Gastrocnemius medialis (tissue), 4 donors: ENCODE data around the gene GBX1. TPM values are rescaled to one million over a fixed set of nuclear protein-coding genes. Genes with fewer than 3 reads are reported as not detected.

Experiments used
- ATAC-seq, 2 donors: fragments of 150-250 bp; one replicate each; pipeline ENCODE4 v1.9.1; 2016
- DNase-seq, 2 donors: peaks; one replicate each; pipeline ENCODE4 v3.0.0-alpha.2; 2019
- H3K27ac ChIP-seq, 4 donors: fragments of 200-600 bp; sonication (generic); 1 replicate in 1 of 4; 2 replicates in 3 of 4; pipeline ENCODE4 v1.5.1; 2016 to 2018; ENCODE audit warnings: mild to moderate bottlenecking in 2 of 4, moderate library complexity in 1 of 4
- H3K27me3 ChIP-seq, 3 donors: fragments of 200-600 bp; sonication (generic) in 2 of 3; 1 replicate in 1 of 3; 2 replicates in 2 of 3; pipeline versions ENCODE4 v1.5.1 to v1.6.0; 2016 to 2019; ENCODE audit warnings: mild to moderate bottlenecking in 1 of 3, moderate library complexity in 1 of 3
- H3K36me3 ChIP-seq, 2 donors: fragments of 200-600 bp; sonication (generic) in 1 of 2; one replicate each; pipeline ENCODE4 v1.5.1; 2017 to 2018
- H3K4me1 ChIP-seq, 2 donors: fragments of 200-600 bp; sonication (generic) in 1 of 2; one replicate each; pipeline ENCODE4 v1.5.1; 2016 to 2017; ENCODE audit warnings: mild to moderate bottlenecking in 2 of 2
- H3K4me3 ChIP-seq, 4 donors: fragments of 200-600 bp; sonication (generic) in 3 of 4; 1 replicate in 1 of 4; 2 replicates in 3 of 4; pipeline ENCODE4 v1.5.1; 2016 to 2019; ENCODE audit warnings: mild to moderate bottlenecking in 2 of 4
- H3K9me3 ChIP-seq, 3 donors: fragments of 200-600 bp; sonication (generic) in 2 of 3; 1 replicate in 1 of 3; 2 replicates in 2 of 3; pipeline ENCODE4 v1.5.1; 2016 to 2019
- CTCF ChIP-seq, 5 experiments: fragments of 450-650 bp in 3 of 5; fragments of 200-600 bp in 2 of 5; sonication (generic) in 2 of 5; IDR thresholded peaks in 4 of 5; conservative IDR thresholded peaks in 1 of 5; 1 replicate in 4 of 5; 2 replicates in 1 of 5; pipeline ENCODE4 v1.5.1; 2016 to 2019; ENCODE audit warnings: antibody characterized with exemption in 5 of 5, mild to moderate bottlenecking in 3 of 5, moderate library complexity in 3 of 5
- POLR2A ChIP-seq, 2 donors: fragments of 450-650 bp; IDR thresholded peaks; one replicate each; pipeline ENCODE4 v1.6.1; 2017; ENCODE audit warnings: antibody characterized with exemption in 2 of 2, mild to moderate bottlenecking in 2 of 2, moderate library complexity in 2 of 2
- in situ Hi-C, 4 donors: fragments of 200-750 bp; cut with MboI; loops; one replicate each; pipeline versions ENCODE4 v1.15.0 to v1.8.0; 2017; ENCODE audit warnings: low sequenced_read_pairs in 4 of 4
- intact Hi-C: fragments of 100-400 bp; cut with DNase I; formaldehyde crosslinking; loops from one replicate; pipeline ENCODE4 v1.15.1; 2023; ENCODE audit warnings: low total_unique reads
- total RNA-seq, 4 donors: library from RNA; depleted of rRNA; stranded (reverse); fragments of >200 nt; gene quantifications; one replicate each; pipeline versions ENCODE4 v1.1.0 to v1.2.3, GENCODE V29; 2016

The GBX1 gene
- total RNA-seq, 4 donors from 2014 or later = 0.58 TPM; not detected in 3

GRCh38 chr7:151123158-151123821 is 44.2 kb downstream of the GBX1 start:
- no peak overlapping the region for H3K4me3 ChIP-seq
- in situ Hi-C loops = loop anchor here in 2 of 4 donors (10.0 kb wide), 1 partner anchor 52 kb away; no protein-coding TSS in a partner anchor
- peaks cover 4 to 22% of the 10 kb centered on the region in 2 donors for H3K4me1 ChIP-seq
- DNase-seq = no peak
- H3K27ac ChIP-seq = no peak overlapping the region
- intact Hi-C loops = no loop called here
- TF ChIP-seq CTCF (IDR thresholded peaks at IDR 0.05 in 4 of 5, conservative IDR thresholded peaks at IDR 0.05 in 1 of 5) (no peak), POLR2A (IDR thresholded peaks at IDR 0.05) (no peak)
- ATAC-seq = no peak
- H3K36me3 ChIP-seq = peaks cover 0 to 29% of the 10 kb centered on the region in 2 donors
- H3K9me3 ChIP-seq = no peaks in the 10 kb centered on the region
- H3K27me3 ChIP-seq = no peaks in the 10 kb centered on the region

- ATAC-seq (no peak), DNase-seq (no peak)
- in situ Hi-C loops (loop anchor here in 2 of 4 donors (10.0 kb wide), 1 partner anchor 52 kb away; no protein-coding TSS in a partner anchor), intact Hi-C loops (no loop called here)
- Histone ChIP-seq H3K27ac (no peak overlapping the region), H3K4me1 (peaks cover 4 to 22% of the 10 kb centered on the region in 2 donors), H3K27me3 (no peaks in the 10 kb centered on the region), H3K4me3 (no peak overlapping the region), H3K36me3 (peaks cover 0 to 34% of the 10 kb centered on the region in 2 donors), H3K9me3 (no peaks in the 10 kb centered on the region)
- TF ChIP-seq CTCF (IDR thresholded peaks at IDR 0.05 in 4 of 5, conservative IDR thresholded peaks at IDR 0.05 in 1 of 5) = no peak
- TF ChIP-seq POLR2A (IDR thresholded peaks at IDR 0.05) = no peak
Measured at GRCh38 chr7:151122796-151123157, 44.7 kb downstream of the GBX1 start.

- ATAC-seq (no peak), DNase-seq (no peak)
- H3K9me3 ChIP-seq = no peaks in the 10 kb centered on the region
- in situ Hi-C loops = loop anchor here in 2 of 4 donors (10.0 kb wide), 1 partner anchor 53 kb away; no protein-coding TSS in a partner anchor
- H3K27ac ChIP-seq = no peak overlapping the region
- no peak overlapping the region for H3K4me3 ChIP-seq
- H3K4me1 ChIP-seq = peaks cover 4 to 22% of the 10 kb centered on the region in 2 donors
- intact Hi-C loops = no loop called here
- H3K36me3 ChIP-seq = peaks cover 0 to 37% of the 10 kb centered on the region in 2 donors
- no peaks in the 10 kb centered on the region for H3K27me3 ChIP-seq
- no peak for TF ChIP-seq CTCF (IDR thresholded peaks at IDR 0.05 in 4 of 5, conservative IDR thresholded peaks at IDR 0.05 in 1 of 5)
- TF ChIP-seq POLR2A (IDR thresholded peaks at IDR 0.05) = no peak
Measured at GRCh38 chr7:151122276-151122675, 45.2 kb downstream of the GBX1 start.

- in situ Hi-C loops (loop anchor here in 2 of 4 donors (10.0 kb wide), 1 partner anchor 53 kb away; no protein-coding TSS in a partner anchor), intact Hi-C loops (no loop called here)
- peaks cover 0 to 37% of the 10 kb centered on the region in 2 donors for H3K36me3 ChIP-seq
- H3K27ac ChIP-seq = no peak overlapping the region
- no peaks in the 10 kb centered on the region for H3K9me3 ChIP-seq
- H3K4me3 ChIP-seq = no peak overlapping the region
- DNase-seq (no peak), ATAC-seq (no peak)
- TF ChIP-seq CTCF (IDR thresholded peaks at IDR 0.05 in 4 of 5, conservative IDR thresholded peaks at IDR 0.05 in 1 of 5) (no peak), POLR2A (IDR thresholded peaks at IDR 0.05) (no peak)
- H3K4me1 ChIP-seq = peaks cover 4 to 22% of the 10 kb centered on the region in 2 donors
- H3K27me3 ChIP-seq = no peaks in the 10 kb centered on the region
Measured at GRCh38 chr7:151121380-151122170, 45.9 kb downstream of the GBX1 start.
